Measurements from ENCODE around the gene SRGAP1. TPM values are rescaled to one million over a fixed set of nuclear protein-coding genes. Genes with fewer than 3 reads are reported as not detected.
A peak's percentile ranks its signal among the peaks of the same experiment; 100 is the strongest.

The SRGAP1 gene
- total RNA-seq, 1 donor from 2014 or later, result 2.3 TPM

DNA sequence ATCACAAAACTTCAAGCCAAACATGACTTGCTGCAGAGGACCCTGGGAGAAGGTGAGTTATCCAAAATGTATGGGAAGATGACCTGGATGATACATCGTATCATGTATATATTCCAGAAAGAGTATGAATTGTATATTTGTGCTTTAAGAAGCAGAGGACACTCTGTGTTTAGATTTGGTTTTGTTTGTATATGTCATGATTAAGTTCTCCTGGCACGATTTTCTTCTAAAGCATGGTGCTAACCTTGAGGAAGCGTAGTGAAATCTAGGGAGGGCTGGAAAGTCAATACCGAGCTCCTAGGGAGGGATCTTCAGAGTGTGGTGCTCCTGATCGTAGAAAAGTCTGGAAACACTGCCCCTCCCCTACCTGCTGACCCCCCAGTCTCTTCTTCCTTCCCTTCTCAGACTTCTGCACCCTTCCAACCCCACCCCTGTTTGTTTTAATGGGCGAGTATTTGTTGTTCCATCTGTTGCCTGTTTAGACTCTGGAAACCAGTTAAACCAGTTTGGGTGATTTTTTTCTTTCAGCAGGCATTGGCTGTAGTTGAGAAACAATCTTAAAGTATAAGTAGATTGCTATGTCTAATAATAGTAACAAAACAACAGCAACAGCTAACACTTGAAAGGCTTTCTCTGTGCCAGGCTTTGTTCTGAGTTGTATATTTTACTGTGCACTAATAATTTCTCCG lies 236.0 kb downstream of the SRGAP1 start:
- TF ChIP-seq CTCF (IDR thresholded peaks at IDR 0.05; ENCODE audit: borderline replicate concordance), result no peak
- no peaks in the 10 kb centered on the region for H3K9me3 ChIP-seq (replicated peaks)
- no peaks in the 10 kb centered on the region for H3K27me3 ChIP-seq (ENCODE audit: low read depth)
- peak overlapping the region; percentile 85 for H3K27ac ChIP-seq (replicated peaks)
- no peak for DNase-seq
- H3K4me1 ChIP-seq, result peaks cover 36% of the 10 kb centered on the region
- H3K4me3 ChIP-seq, result no peak overlapping the region
- intact Hi-C loops (cut with micrococcal nuclease), result loop anchor here (10.0 kb wide), 1 partner anchor 236 kb away; the partner anchor contains the start of gene SRGAP1
- H3K36me3 ChIP-seq, result no peaks in the 10 kb centered on the region

DNA sequence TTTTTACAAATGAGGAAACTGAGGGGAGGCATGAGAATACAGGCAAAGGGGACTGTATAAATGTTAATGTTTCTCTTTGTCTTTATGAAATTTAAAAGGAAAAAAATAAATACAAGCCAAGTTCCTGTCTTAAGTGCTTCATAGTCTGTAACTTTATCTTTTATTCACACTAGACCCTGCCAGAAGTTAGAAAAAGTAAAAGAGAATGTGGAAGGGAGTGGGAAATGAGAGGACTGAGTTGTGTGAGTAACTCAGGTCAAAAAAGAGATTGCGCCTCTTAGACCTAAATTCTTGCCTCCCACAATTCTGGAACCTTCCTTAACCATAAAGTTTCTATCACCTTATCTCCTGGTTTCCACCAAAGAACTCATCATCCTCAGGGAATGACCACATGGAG lies 236.5 kb downstream of the SRGAP1 start:
- Histone ChIP-seq H3K27ac (replicated peaks) (peak overlapping the region; percentile 85), H3K4me1 (peaks cover 38% of the 10 kb centered on the region), H3K27me3 (ENCODE audit: low read depth) (no peaks in the 10 kb centered on the region), H3K36me3 (no peaks in the 10 kb centered on the region), H3K9me3 (replicated peaks) (no peaks in the 10 kb centered on the region), H3K4me3 (no peak overlapping the region)
- DNase-seq, result no peak
- intact Hi-C loops (cut with micrococcal nuclease), result loop anchor here (10.0 kb wide), 1 partner anchor 236 kb away; the partner anchor contains the start of gene SRGAP1
- TF ChIP-seq CTCF (IDR thresholded peaks at IDR 0.05; ENCODE audit: borderline replicate concordance), result no peak

- H3K4me1 ChIP-seq, result peaks cover 45% of the 10 kb centered on the region
- no peaks in the 10 kb centered on the region for H3K9me3 ChIP-seq (replicated peaks)
- H3K27me3 ChIP-seq (ENCODE audit: low read depth), result no peaks in the 10 kb centered on the region
- H3K27ac ChIP-seq (replicated peaks), result peak overlapping the region; percentile 85
- no peaks in the 10 kb centered on the region for H3K36me3 ChIP-seq
- intact Hi-C loops (cut with micrococcal nuclease), result loop anchor here (10.0 kb wide), 1 partner anchor 237 kb away; the partner anchor contains the start of gene SRGAP1
- TF ChIP-seq CTCF (IDR thresholded peaks at IDR 0.05; ENCODE audit: borderline replicate concordance), result no peak
- DNase-seq, result no peak
- H3K4me3 ChIP-seq, result no peak overlapping the region
Observed at GRCh38 chr12:64082116-64082515, 237.6 kb downstream of the SRGAP1 start.

- H3K4me3 ChIP-seq, result peak overlapping the region; percentile 7
- no peak for DNase-seq
- H3K27me3 ChIP-seq (ENCODE audit: low read depth), result no peaks in the 10 kb centered on the region
- H3K27ac ChIP-seq (replicated peaks), result peak overlapping the region; percentile 85
- no peak for TF ChIP-seq CTCF (IDR thresholded peaks at IDR 0.05; ENCODE audit: borderline replicate concordance)
- H3K36me3 ChIP-seq, result no peaks in the 10 kb centered on the region
- H3K9me3 ChIP-seq (replicated peaks), result no peaks in the 10 kb centered on the region
- H3K4me1 ChIP-seq, result peaks cover 53% of the 10 kb centered on the region
- intact Hi-C loops (cut with micrococcal nuclease), result loop anchor here (10.0 kb wide), 1 partner anchor 238 kb away; the partner anchor contains the start of gene SRGAP1
Observed at GRCh38 chr12:64082866-64083268, 238.4 kb downstream of the SRGAP1 start.

DNA sequence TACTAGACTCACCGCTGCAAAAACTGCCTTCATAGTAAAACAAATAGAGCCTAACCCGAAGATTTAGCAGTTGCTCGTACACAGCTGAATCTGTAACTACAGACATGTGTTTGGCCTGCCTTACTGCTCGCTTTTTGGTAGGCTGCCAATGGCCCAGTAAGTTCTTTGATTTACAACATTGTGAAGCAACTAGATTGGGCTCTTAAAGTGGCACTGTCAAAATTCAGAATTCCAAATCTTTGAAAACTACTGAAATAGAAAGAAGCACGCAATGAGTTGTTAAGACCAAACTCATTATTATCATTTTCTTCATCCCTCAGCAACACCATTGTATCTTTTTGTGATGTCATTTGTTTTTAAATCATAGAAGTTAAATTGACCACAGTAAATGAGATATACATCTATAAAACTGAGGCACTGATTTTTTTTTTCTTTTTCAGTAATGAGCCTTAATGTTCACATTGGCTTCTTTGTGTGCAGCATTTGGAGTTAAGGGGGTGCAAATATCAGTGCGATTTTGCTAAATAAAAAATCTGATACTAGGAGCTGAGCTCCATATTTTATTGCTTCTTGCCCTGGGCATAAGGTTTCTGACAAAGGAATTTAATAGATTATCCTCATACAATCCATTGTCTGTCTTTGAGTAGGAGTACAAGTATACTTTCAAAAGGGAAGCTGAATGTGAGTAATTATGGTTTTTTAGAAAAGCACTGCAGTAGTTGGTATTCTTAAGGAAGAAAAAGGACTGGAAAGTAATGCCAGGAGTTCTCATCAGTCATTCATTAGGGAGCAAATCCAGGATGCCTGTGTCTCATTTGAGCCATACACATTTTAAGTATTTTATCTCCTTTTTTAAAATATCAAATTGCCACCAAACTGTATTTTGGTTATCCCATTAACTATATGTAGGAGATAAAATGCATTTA lies 239.0 kb downstream of the SRGAP1 start:
- intact Hi-C loops (cut with micrococcal nuclease), result loop anchor here (10.0 kb wide), 1 partner anchor 239 kb away; the partner anchor contains the start of gene SRGAP1
- peak; percentile 71 for DNase-seq
- H3K27ac ChIP-seq (replicated peaks), result peak overlapping the region; percentile 85
- H3K27me3 ChIP-seq (ENCODE audit: low read depth), result no peaks in the 10 kb centered on the region
- peak overlapping the region; percentile 7 for H3K4me3 ChIP-seq
- no peak for TF ChIP-seq CTCF (IDR thresholded peaks at IDR 0.05; ENCODE audit: borderline replicate concordance)
- H3K36me3 ChIP-seq, result no peaks in the 10 kb centered on the region
- no peaks in the 10 kb centered on the region for H3K9me3 ChIP-seq (replicated peaks)
- H3K4me1 ChIP-seq, result peaks cover 59% of the 10 kb centered on the region

Measured in left ventricle myocardium inferior (tissue), 1 donor.